Measurements from ENCODE around the gene NRTN. TPM values are rescaled to one million over a fixed set of nuclear protein-coding genes. Genes with fewer than 3 reads are reported as not detected.
"Not testable (repeated sequence)": the region's sequence is repeated elsewhere in the genome, so short reads cannot be mapped to it uniquely, and the experiment has no call there.

NRTN gene
- total RNA-seq, 2 donors from 2014 or later = 0.35 to 0.39 TPM

GRCh38 chr19:5864725-5865486 is 60.0 kb downstream of the NRTN start:
- no peaks in the 10 kb centered on the region for H3K36me3 Mint-ChIP-seq (ENCODE audit: low read depth)
- no peaks in the 10 kb centered on the region for H3K9me3 ChIP-seq (ENCODE audit: control insufficient read depth, low read length, poor library complexity, severe bottlenecking)
- H3K27me3 Mint-ChIP-seq = peaks cover 23% of the 10 kb centered on the region
- peaks cover 2% of the 10 kb centered on the region for H3K4me1 Mint-ChIP-seq
- H3K4me3 Mint-ChIP-seq = no peak overlapping the region
- DNase-seq = no peak
- no peak overlapping the region for H3K27ac Mint-ChIP-seq
- ATAC-seq = no peak

- ATAC-seq = no peak
- H3K27me3 Mint-ChIP-seq = peaks cover 25% of the 10 kb centered on the region
These were observed 60.9 kb downstream of the NRTN start for GRCh38 chr19:5865772-5866171.

GRCh38 chr19:5867201-5868136 is 62.6 kb downstream of the NRTN start:
- H3K27me3 Mint-ChIP-seq = peaks cover 22% of the 10 kb centered on the region
- H3K27ac Mint-ChIP-seq = no peak overlapping the region
- no peaks in the 10 kb centered on the region for H3K4me1 Mint-ChIP-seq
- H3K4me3 Mint-ChIP-seq = no peak overlapping the region
- H3K36me3 Mint-ChIP-seq (ENCODE audit: low read depth) = no peaks in the 10 kb centered on the region
- DNase-seq = no peak
- H3K9me3 ChIP-seq (ENCODE audit: control insufficient read depth, low read length, poor library complexity, severe bottlenecking) = no peaks in the 10 kb centered on the region
- ATAC-seq = no peak

More at GRCh38 chr19:5865772-5866171, 60.9 kb downstream of the NRTN start:
- no peaks in the 10 kb centered on the region for H3K36me3 Mint-ChIP-seq (ENCODE audit: low read depth)
- H3K4me1 Mint-ChIP-seq = peaks cover 2% of the 10 kb centered on the region
- no peak for DNase-seq
- H3K9me3 ChIP-seq (ENCODE audit: control insufficient read depth, low read length, poor library complexity, severe bottlenecking) = no peaks in the 10 kb centered on the region
- H3K4me3 Mint-ChIP-seq = no peak overlapping the region
- H3K27ac Mint-ChIP-seq = no peak overlapping the region

GRCh38 chr19:5870986-5871394 is 66.1 kb downstream of the NRTN start:
- H3K9me3 ChIP-seq (ENCODE audit: control insufficient read depth, low read length, poor library complexity, severe bottlenecking) = no peaks in the 10 kb centered on the region
- peaks cover 11% of the 10 kb centered on the region for H3K27me3 Mint-ChIP-seq
- DNase-seq = no peak
- H3K27ac Mint-ChIP-seq = no peak overlapping the region
- H3K4me1 Mint-ChIP-seq = no peaks in the 10 kb centered on the region
- no peak for ATAC-seq
- H3K36me3 Mint-ChIP-seq (ENCODE audit: low read depth) = no peaks in the 10 kb centered on the region
- H3K4me3 Mint-ChIP-seq = no peak overlapping the region

- no peak overlapping the region for H3K27ac Mint-ChIP-seq
- H3K9me3 ChIP-seq (ENCODE audit: control insufficient read depth, low read length, poor library complexity, severe bottlenecking) = no peaks in the 10 kb centered on the region
- H3K4me1 Mint-ChIP-seq = no peaks in the 10 kb centered on the region
- peaks cover 17% of the 10 kb centered on the region for H3K27me3 Mint-ChIP-seq
- ATAC-seq (no peak), DNase-seq (no peak)
- H3K36me3 Mint-ChIP-seq (ENCODE audit: low read depth) = no peaks in the 10 kb centered on the region
- H3K4me3 Mint-ChIP-seq = no peak overlapping the region
These were observed 68.8 kb downstream of the NRTN start for GRCh38 chr19:5873617-5874199.

GRCh38 chr19:5874496-5874895 is 69.6 kb downstream of the NRTN start:
- not testable (repeated sequence) for H3K36me3 Mint-ChIP-seq (ENCODE audit: low read depth); H3K4me1 Mint-ChIP-seq; DNase-seq; ATAC-seq; H3K9me3 ChIP-seq (ENCODE audit: control insufficient read depth, low read length, poor library complexity, severe bottlenecking); H3K27ac Mint-ChIP-seq
- peak overlapping the region; percentile 52 for H3K4me3 Mint-ChIP-seq
- H3K27me3 Mint-ChIP-seq = peaks cover 17% of the 10 kb centered on the region

GRCh38 chr19:5877427-5877826 is 72.6 kb downstream of the NRTN start:
- H3K4me1 Mint-ChIP-seq = no peaks in the 10 kb centered on the region
- H3K27ac Mint-ChIP-seq = no peak overlapping the region
- no peaks in the 10 kb centered on the region for H3K36me3 Mint-ChIP-seq (ENCODE audit: low read depth)
- H3K9me3 ChIP-seq (ENCODE audit: control insufficient read depth, low read length, poor library complexity, severe bottlenecking) = no peaks in the 10 kb centered on the region
- DNase-seq (no peak), ATAC-seq (no peak)
- peaks cover 20% of the 10 kb centered on the region for H3K27me3 Mint-ChIP-seq
- H3K4me3 Mint-ChIP-seq = no peak overlapping the region

GRCh38 chr19:5877882-5878281 is 73.0 kb downstream of the NRTN start:
- no peak overlapping the region for H3K4me3 Mint-ChIP-seq
- no peak for DNase-seq
- no peaks in the 10 kb centered on the region for H3K9me3 ChIP-seq (ENCODE audit: control insufficient read depth, low read length, poor library complexity, severe bottlenecking)
- H3K4me1 Mint-ChIP-seq = no peaks in the 10 kb centered on the region
- no peaks in the 10 kb centered on the region for H3K36me3 Mint-ChIP-seq (ENCODE audit: low read depth)
- no peak overlapping the region for H3K27ac Mint-ChIP-seq
- peaks cover 23% of the 10 kb centered on the region for H3K27me3 Mint-ChIP-seq
- ATAC-seq = no peak

Other genes starting within 250 kb of the NRTN start
- gene TINCR, start 237.1 kb upstream of the NRTN start, total RNA-seq = 1 to 10 TPM; 2.0 to 2.8 TPM
- 100 to 1,000 TPM; 241 to 255 TPM for gene SAFB2, start 182.3 kb upstream of the NRTN start, total RNA-seq
- 100 to 1,000 TPM; 173 to 183 TPM for gene SAFB, start 182.0 kb upstream of the NRTN start, total RNA-seq
- gene MICOS13, start 124.6 kb upstream of the NRTN start, total RNA-seq = 10 to 100 TPM; 26.9 to 27.9 TPM
- 1 to 10 TPM; 1.4 to 3.1 TPM for gene HSD11B1L, start 124.0 kb upstream of the NRTN start, total RNA-seq
- gene RPL36, start 114.8 kb upstream of the NRTN start, total RNA-seq = 1,000 to 10,000 TPM in 1 of 2 donors, 100 to 1,000 TPM in 1; 811 to 1,376 TPM
- 10 to 100 TPM; 61.0 to 65.2 TPM for gene LONP1, start 84.9 kb upstream of the NRTN start, total RNA-seq
- not detected for gene CATSPERD, start 84.4 kb upstream of the NRTN start, total RNA-seq
- gene PRR22, start 20.3 kb upstream of the NRTN start, total RNA-seq = 1 to 10 TPM; 3.8 to 3.9 TPM
- 100 to 1,000 TPM; 128 to 131 TPM for gene DUS3L, start 13.9 kb upstream of the NRTN start, total RNA-seq
- not detected for gene FUT6, start 34.6 kb downstream of the NRTN start, total RNA-seq
- under 1 TPM in 1 of 2 donors, not detected in 1; 0.50 TPM for gene FUT3, start 46.4 kb downstream of the NRTN start, total RNA-seq
- gene FUT5, start 65.5 kb downstream of the NRTN start, total RNA-seq = 1 to 10 TPM; 2.2 to 3.7 TPM
- gene NDUFA11, start 98.7 kb downstream of the NRTN start, total RNA-seq = 100 to 1,000 TPM; 102 to 108 TPM
- gene VMAC, start 99.8 kb downstream of the NRTN start, total RNA-seq = 10 to 100 TPM; 24.6 TPM
- 10 to 100 TPM; 41.0 to 47.1 TPM for gene CAPS, start 109.2 kb downstream of the NRTN start, total RNA-seq
- gene RANBP3, start 173.1 kb downstream of the NRTN start, total RNA-seq = 10 to 100 TPM; 76.8 to 86.9 TPM